Measurements from ENCODE around the gene CLN6.

CLN6 gene

DNA sequence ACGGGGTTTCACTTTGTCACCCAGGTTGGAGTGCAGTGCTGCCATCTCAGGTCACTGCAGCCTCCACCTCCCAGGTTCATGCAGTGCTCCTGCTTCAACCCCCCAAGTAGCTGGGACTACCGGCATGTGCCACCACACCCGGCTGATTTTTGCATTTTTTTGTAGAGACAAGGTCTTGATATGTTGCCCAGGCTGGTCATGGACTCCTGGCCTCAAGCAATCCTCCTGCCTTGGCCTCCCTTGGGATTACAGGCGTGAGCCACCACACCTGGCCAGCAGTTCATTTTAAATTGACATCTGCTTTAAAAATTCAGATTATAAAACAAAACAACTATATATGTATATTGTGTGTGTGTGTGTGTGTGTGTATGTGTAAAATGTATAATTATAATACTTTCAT, 62.7 kb downstream of the CLN6 start:
- Histone ChIP-seq H3K9me3 (ENCODE audit: control insufficient read depth, low read length) (no peaks in the 10 kb centered on the region), H3K27me3 (ENCODE audit: control insufficient read depth, insufficient read depth, low read length) (no peaks in the 10 kb centered on the region), H3K4me3 (ENCODE audit: low read depth, low read length) (no peak overlapping the region), H3K9ac (no peak overlapping the region), H3K79me2 (no peaks in the 10 kb centered on the region), H3K4me1 (no peaks in the 10 kb centered on the region), H3K4me2 (ENCODE audit: low read length) (no peak overlapping the region), H3K27ac (no peak overlapping the region), H3K36me3 (ENCODE audit: control insufficient read depth, insufficient read depth, low read length) (no peaks in the 10 kb centered on the region), H2AFZ (no peak overlapping the region)
- TF ChIP-seq, protein P1, sequence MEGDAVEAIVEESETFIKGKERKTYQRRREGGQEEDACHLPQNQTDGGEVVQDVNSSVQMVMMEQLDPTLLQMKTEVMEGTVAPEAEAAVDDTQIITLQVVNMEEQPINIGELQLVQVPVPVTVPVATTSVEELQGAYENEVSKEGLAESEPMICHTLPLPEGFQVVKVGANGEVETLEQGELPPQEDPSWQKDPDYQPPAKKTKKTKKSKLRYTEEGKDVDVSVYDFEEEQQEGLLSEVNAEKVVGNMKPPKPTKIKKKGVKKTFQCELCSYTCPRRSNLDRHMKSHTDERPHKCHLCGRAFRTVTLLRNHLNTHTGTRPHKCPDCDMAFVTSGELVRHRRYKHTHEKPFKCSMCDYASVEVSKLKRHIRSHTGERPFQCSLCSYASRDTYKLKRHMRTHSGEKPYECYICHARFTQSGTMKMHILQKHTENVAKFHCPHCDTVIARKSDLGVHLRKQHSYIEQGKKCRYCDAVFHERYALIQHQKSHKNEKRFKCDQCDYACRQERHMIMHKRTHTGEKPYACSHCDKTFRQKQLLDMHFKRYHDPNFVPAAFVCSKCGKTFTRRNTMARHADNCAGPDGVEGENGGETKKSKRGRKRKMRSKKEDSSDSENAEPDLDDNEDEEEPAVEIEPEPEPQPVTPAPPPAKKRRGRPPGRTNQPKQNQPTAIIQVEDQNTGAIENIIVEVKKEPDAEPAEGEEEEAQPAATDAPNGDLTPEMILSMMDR (IDR thresholded peaks at IDR 0.05) = no peak

DNA sequence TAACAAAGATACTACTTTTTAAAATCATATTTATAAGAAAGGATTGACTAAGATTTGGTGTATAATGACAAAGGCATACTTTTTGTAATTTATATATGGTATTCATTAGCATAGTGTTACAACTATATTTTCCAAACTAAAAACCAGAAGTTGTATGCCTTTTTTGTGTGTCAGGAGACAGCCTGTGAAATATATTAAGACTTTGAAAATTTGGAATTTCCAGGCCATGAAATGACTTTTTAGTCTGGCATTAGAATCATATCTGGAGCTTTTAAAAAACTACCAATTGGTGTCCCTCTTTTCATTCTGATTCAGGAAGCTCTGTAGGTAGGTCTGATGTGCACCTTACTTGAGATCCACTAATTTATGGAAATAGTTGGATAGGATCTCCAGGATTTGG, 66.3 kb downstream of the CLN6 start:
- Histone ChIP-seq H3K27me3 (ENCODE audit: control insufficient read depth, insufficient read depth, low read length) (no peaks in the 10 kb centered on the region), H3K36me3 (ENCODE audit: control insufficient read depth, insufficient read depth, low read length) (no peaks in the 10 kb centered on the region), H3K4me3 (ENCODE audit: low read depth, low read length) (no peak overlapping the region), H3K4me1 (no peaks in the 10 kb centered on the region), H2AFZ (no peak overlapping the region), H3K27ac (no peak overlapping the region), H3K9me3 (ENCODE audit: control insufficient read depth, low read length) (no peaks in the 10 kb centered on the region), H3K9ac (no peak overlapping the region), H3K4me2 (ENCODE audit: low read length) (no peak overlapping the region), H3K79me2 (no peaks in the 10 kb centered on the region)
- TF ChIP-seq, protein P1 (IDR thresholded peaks at IDR 0.05) = no peak

DNA sequence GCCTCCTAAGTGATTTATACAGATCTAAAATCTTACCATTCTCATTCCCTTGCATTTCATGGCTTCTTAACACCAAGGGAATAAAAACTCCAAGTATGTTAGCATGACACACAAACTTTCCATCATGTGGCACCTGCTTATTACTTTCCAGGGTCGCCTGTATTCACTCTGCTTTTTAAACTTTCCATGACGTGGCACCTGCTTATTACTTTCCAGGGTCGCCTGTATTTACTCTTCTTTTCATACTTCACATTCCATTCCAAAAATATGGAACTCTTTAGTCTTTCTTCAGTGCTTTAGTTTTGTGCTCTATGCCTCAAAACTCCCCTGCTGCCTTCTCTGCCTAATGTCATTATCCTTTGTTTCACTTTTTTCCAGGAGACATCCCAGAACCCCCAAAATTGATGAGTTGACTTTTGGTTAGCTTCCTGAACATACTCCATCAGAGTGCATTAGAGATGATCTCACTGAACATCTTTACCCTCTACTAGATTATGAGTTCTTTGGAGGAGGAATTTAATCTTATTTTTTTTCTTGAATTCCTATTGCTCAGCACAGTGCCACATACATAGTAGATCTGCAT, 71.4 kb downstream of the CLN6 start:
- Histone ChIP-seq H3K4me2 (ENCODE audit: low read length) (no peak overlapping the region), H3K79me2 (peaks cover 4% of the 10 kb centered on the region), H3K36me3 (ENCODE audit: control insufficient read depth, insufficient read depth, low read length) (no peaks in the 10 kb centered on the region), H3K27me3 (ENCODE audit: control insufficient read depth, insufficient read depth, low read length) (no peaks in the 10 kb centered on the region), H3K4me1 (no peaks in the 10 kb centered on the region), H3K9me3 (ENCODE audit: control insufficient read depth, low read length) (no peaks in the 10 kb centered on the region), H3K4me3 (ENCODE audit: low read depth, low read length) (no peak overlapping the region), H3K9ac (no peak overlapping the region), H2AFZ (no peak overlapping the region), H3K27ac (no peak overlapping the region)
- TF ChIP-seq, protein P1 (IDR thresholded peaks at IDR 0.05) = no peak

DNA sequence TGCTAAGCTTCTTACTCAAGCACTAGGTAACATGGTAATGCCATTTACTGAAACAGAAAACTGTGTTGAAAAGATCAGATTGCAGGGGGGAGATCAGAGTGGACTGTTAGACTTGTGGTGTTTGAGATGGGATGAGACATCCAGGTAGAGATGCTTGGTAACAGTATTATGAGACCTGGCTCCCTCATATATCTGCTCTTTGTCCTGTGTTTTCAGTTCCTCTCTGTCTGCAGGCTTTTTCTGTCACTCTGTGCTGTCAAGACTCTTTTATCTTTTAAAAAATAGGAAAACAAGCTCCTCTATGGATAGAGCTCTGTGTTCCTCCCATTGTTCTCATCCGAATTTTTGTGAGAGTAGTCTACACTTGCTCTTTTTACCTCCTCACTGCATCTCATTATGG, 72.5 kb downstream of the CLN6 start:
- Histone ChIP-seq H3K27ac (no peak overlapping the region), H3K4me2 (ENCODE audit: low read length) (no peak overlapping the region), H3K79me2 (peaks cover 4% of the 10 kb centered on the region), H2AFZ (no peak overlapping the region), H3K27me3 (ENCODE audit: control insufficient read depth, insufficient read depth, low read length) (no peaks in the 10 kb centered on the region), H3K4me1 (no peaks in the 10 kb centered on the region), H3K9ac (no peak overlapping the region), H3K36me3 (ENCODE audit: control insufficient read depth, insufficient read depth, low read length) (no peaks in the 10 kb centered on the region), H3K9me3 (ENCODE audit: control insufficient read depth, low read length) (no peaks in the 10 kb centered on the region), H3K4me3 (ENCODE audit: low read depth, low read length) (no peak overlapping the region)
- TF ChIP-seq, protein P1 (IDR thresholded peaks at IDR 0.05) = no peak

Measured in parathyroid adenoma (tissue), 2 donors.